D721Med (cell line): ENCODE data around the gene AFAP1.

Experiments used
- DNase-seq: peaks from one replicate; pipeline ENCODE4 v3.0.0; 2011; ENCODE audit warnings: low spot score; ENCODE audit not compliant: insufficient read length
- FAIRE-seq: peaks from 2 replicates; lab custom pipeline; 2011; peaks lifted over from hg19 to GRCh38; lab: Jason Lieb, UNC
- TF ChIP-seq, protein P1 (sequence below): IDR thresholded peaks from 2 replicates; pipeline ENCODE4 v1.5.1; 2012; ENCODE audit warnings: mild to moderate bottlenecking, control low read depth; ENCODE audit not compliant: insufficient read depth; ENCODE audit errors: missing control alignments

The AFAP1 gene

DNA sequence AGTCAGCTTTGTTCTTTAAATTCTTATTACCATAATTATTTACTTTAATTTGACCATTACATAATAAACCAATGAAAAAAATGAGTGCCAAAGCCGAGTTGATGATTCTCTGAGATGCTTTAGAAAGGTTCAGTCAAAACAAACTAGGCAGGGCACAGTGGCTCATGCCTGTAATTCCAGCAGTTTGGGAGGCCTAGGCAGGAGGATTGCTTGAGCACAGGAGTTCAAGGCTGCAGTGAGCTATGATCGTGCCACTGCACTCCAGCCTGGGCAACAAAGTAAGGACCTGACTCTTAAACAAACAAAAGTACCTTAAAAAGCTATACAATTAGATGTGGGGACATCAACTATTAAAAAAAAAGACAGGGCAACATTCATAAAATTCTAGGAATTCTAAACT, 75.0 kb downstream of the AFAP1 start:
- TF ChIP-seq, protein P1, sequence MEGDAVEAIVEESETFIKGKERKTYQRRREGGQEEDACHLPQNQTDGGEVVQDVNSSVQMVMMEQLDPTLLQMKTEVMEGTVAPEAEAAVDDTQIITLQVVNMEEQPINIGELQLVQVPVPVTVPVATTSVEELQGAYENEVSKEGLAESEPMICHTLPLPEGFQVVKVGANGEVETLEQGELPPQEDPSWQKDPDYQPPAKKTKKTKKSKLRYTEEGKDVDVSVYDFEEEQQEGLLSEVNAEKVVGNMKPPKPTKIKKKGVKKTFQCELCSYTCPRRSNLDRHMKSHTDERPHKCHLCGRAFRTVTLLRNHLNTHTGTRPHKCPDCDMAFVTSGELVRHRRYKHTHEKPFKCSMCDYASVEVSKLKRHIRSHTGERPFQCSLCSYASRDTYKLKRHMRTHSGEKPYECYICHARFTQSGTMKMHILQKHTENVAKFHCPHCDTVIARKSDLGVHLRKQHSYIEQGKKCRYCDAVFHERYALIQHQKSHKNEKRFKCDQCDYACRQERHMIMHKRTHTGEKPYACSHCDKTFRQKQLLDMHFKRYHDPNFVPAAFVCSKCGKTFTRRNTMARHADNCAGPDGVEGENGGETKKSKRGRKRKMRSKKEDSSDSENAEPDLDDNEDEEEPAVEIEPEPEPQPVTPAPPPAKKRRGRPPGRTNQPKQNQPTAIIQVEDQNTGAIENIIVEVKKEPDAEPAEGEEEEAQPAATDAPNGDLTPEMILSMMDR = no peak
- DNase-seq = no peak
- FAIRE-seq = no peak

DNA sequence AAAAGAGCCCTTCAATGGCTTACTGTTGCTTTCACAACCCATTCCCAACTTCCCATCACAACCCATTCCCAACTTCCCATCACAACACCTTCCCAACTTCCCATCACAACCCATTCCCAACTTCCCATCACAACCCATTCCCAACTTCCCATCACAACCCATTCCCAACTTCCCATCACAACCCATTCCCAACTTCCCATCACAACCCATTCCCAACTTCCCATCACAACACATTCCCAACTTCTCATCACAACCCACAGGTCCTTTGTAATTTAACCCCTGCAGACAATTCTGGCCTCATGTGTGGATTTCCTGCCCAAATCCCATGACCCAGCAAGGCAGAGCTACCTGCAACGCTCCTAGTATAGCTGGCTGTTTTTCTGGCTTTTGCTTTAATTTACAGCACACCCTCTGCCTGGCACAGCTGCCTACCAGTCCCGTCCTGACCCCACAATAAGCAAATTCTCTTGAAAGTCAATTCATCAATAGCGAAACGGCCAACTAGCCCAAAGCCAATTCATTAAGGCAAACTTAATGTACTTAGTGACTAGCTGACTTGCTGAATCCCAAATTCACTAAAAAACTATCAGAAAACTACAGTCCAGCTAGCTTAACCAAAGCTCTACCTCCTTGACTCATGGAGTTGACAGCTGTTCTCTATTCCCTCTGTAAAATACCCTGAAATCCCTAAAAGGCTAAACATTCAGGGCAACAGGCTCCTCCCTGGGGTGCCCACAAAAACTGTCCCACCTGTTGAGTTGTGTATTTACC, 75.6 kb downstream of the AFAP1 start:
- FAIRE-seq = no peak
- no peak for DNase-seq
- TF ChIP-seq, protein P1 = no peak

GRCh38 chr4:7862561-7863192, 77.0 kb downstream of the AFAP1 start:
- no peak for FAIRE-seq
- TF ChIP-seq, protein P1 = no peak
- DNase-seq = no peak

GRCh38 chr4:7861440-7861881, 78.2 kb downstream of the AFAP1 start:
- TF ChIP-seq, protein P1 = no peak
- DNase-seq = no peak
- FAIRE-seq = no peak

- TF ChIP-seq, protein P1 = no peak
- FAIRE-seq (no peak), DNase-seq (no peak)
These were observed 79.0 kb downstream of the AFAP1 start for GRCh38 chr4:7860600-7861163.

DNA sequence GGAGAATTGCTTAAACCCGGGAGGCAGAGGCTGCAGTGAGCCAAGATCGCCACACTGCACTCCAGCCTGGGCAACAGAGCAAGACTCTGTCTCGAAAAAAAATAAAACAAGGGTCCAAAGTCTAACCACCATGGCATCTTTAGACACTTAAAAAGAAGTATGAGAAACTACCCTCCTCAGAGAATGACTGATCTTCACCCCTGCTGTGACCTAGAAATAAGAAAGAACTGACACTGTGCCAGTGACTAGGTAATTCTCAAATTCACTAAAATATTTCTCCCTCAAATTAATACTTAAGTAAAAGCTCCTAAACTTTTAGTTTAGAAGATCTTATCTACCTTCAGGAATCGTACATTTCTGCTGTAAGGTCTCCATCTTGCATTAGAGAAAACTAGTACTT, 80.3 kb downstream of the AFAP1 start:
- FAIRE-seq (no peak), DNase-seq (no peak)
- TF ChIP-seq, protein P1 = no peak

- TF ChIP-seq, protein P1 = no peak
- DNase-seq = no peak
- FAIRE-seq = no peak
These were observed 81.2 kb downstream of the AFAP1 start for GRCh38 chr4:7858498-7858897.
